Measurements from ENCODE around the gene DLG2.

DLG2 gene

GRCh38 chr11:84345027-84345426, 1282.1 kb downstream of the DLG2 start:
- H3K9ac ChIP-seq (ENCODE audit: low read length) = no peak overlapping the region
- H3K79me1 ChIP-seq (replicated peaks; ENCODE audit: low read length, poor library complexity, severe bottlenecking) = no peaks in the 10 kb centered on the region
- no peaks in the 10 kb centered on the region for H3K36me3 ChIP-seq (ENCODE audit: control insufficient read depth in 1 of 2, insufficient read depth in 2 of 2, low read depth in 1 of 2, low read length in 2 of 2)
- H3K4me3 ChIP-seq (ENCODE audit: insufficient read depth in 1 of 2, low read depth in 1 of 2, low read length in 2 of 2) = no peak overlapping the region
- H3K27me3 ChIP-seq (ENCODE audit: control insufficient read depth in 1 of 2, insufficient read depth in 1 of 2, low read length in 2 of 2) = no peaks in the 10 kb centered on the region
- H2BK12ac ChIP-seq (ENCODE audit: low read length in 2 of 2) = no peak overlapping the region
- H2BK5ac ChIP-seq (ENCODE audit: low read depth, low read length, poor library complexity, severe bottlenecking) = no peak overlapping the region
- no peak overlapping the region for H3K4me2 ChIP-seq (ENCODE audit: low read length, poor library complexity, severe bottlenecking)
- no peak overlapping the region for H3K23ac ChIP-seq (ENCODE audit: low read length in 2 of 2)
- no peak overlapping the region for H2BK120ac ChIP-seq (ENCODE audit: low read depth, low read length)
- no peak overlapping the region for H2AFZ ChIP-seq (ENCODE audit: low read depth, low read length)
- H3K14ac ChIP-seq (ENCODE audit: low read length in 2 of 2) = no peak overlapping the region
- no peak overlapping the region for H4K8ac ChIP-seq (ENCODE audit: low read length)
- H4K91ac ChIP-seq (ENCODE audit: low read length) = no peak overlapping the region
- H2BK15ac ChIP-seq (ENCODE audit: low read depth, poor library complexity, severe bottlenecking) = no peak overlapping the region
- no peak overlapping the region for H2AK5ac ChIP-seq (ENCODE audit: low read length, severe bottlenecking)
- H3K18ac ChIP-seq (ENCODE audit: low read depth in 1 of 2, low read length in 2 of 2) = no peak overlapping the region
- H3K9me3 ChIP-seq (ENCODE audit: control insufficient read depth, low read length) = no peaks in the 10 kb centered on the region
- no peaks in the 10 kb centered on the region for H3K4me1 ChIP-seq (ENCODE audit: control insufficient read depth, insufficient read depth, low read depth, low read length)
- WGBS = 80% methylated on average over 1 of the region's 3 CpGs
- no peak overlapping the region for H3K4ac ChIP-seq (ENCODE audit: low read depth in 1 of 2, low read length in 2 of 2)
- H3K27ac ChIP-seq (ENCODE audit: low read length, poor library complexity, severe bottlenecking) = no peak overlapping the region
- DNase-seq = no peak

GRCh38 chr11:84339796-84340195, 1287.3 kb downstream of the DLG2 start:
- Histone ChIP-seq H3K14ac (ENCODE audit: low read length in 2 of 2) (no peak overlapping the region), H2BK12ac (ENCODE audit: low read length in 2 of 2) (no peak overlapping the region), H3K4me1 (ENCODE audit: control insufficient read depth, insufficient read depth, low read depth, low read length) (no peaks in the 10 kb centered on the region), H2AFZ (ENCODE audit: low read depth, low read length) (no peak overlapping the region), H3K23ac (ENCODE audit: low read length in 2 of 2) (no peak overlapping the region), H3K4ac (ENCODE audit: low read depth in 1 of 2, low read length in 2 of 2) (no peak overlapping the region), H3K36me3 (ENCODE audit: control insufficient read depth in 1 of 2, insufficient read depth in 2 of 2, low read depth in 1 of 2, low read length in 2 of 2) (no peaks in the 10 kb centered on the region), H3K18ac (ENCODE audit: low read depth in 1 of 2, low read length in 2 of 2) (no peak overlapping the region), H2BK120ac (ENCODE audit: low read depth, low read length) (no peak overlapping the region), H3K27ac (ENCODE audit: low read length, poor library complexity, severe bottlenecking) (no peak overlapping the region), H2BK15ac (ENCODE audit: low read depth, poor library complexity, severe bottlenecking) (no peak overlapping the region), H3K79me1 (replicated peaks; ENCODE audit: low read length, poor library complexity, severe bottlenecking) (no peaks in the 10 kb centered on the region), H3K27me3 (ENCODE audit: control insufficient read depth in 1 of 2, insufficient read depth in 1 of 2, low read length in 2 of 2) (no peaks in the 10 kb centered on the region), H4K8ac (ENCODE audit: low read length) (no peak overlapping the region), H3K4me3 (ENCODE audit: insufficient read depth in 1 of 2, low read depth in 1 of 2, low read length in 2 of 2) (no peak overlapping the region), H2AK5ac (ENCODE audit: low read length, severe bottlenecking) (no peak overlapping the region), H4K91ac (ENCODE audit: low read length) (no peak overlapping the region), H3K9ac (ENCODE audit: low read length) (no peak overlapping the region), H3K9me3 (ENCODE audit: control insufficient read depth, low read length) (no peaks in the 10 kb centered on the region), H3K4me2 (ENCODE audit: low read length, poor library complexity, severe bottlenecking) (no peak overlapping the region), H2BK5ac (ENCODE audit: low read depth, low read length, poor library complexity, severe bottlenecking) (no peak overlapping the region)
- whole genome bisulfite sequencing = 93% methylated on average over 2 of the region's 3 CpGs
- DNase-seq = no peak

GRCh38 chr11:84333221-84333620, 1293.9 kb downstream of the DLG2 start:
- WGBS = 96% methylated on average over 2 of the region's 3 CpGs
- H2BK5ac ChIP-seq (ENCODE audit: low read depth, low read length, poor library complexity, severe bottlenecking) = no peak overlapping the region
- no peaks in the 10 kb centered on the region for H3K79me1 ChIP-seq (replicated peaks; ENCODE audit: low read length, poor library complexity, severe bottlenecking)
- no peak overlapping the region for H2BK15ac ChIP-seq (ENCODE audit: low read depth, poor library complexity, severe bottlenecking)
- no peak overlapping the region for H3K4me2 ChIP-seq (ENCODE audit: low read length, poor library complexity, severe bottlenecking)
- no peak for DNase-seq
- no peaks in the 10 kb centered on the region for H3K27me3 ChIP-seq (ENCODE audit: control insufficient read depth in 1 of 2, insufficient read depth in 1 of 2, low read length in 2 of 2)
- no peak overlapping the region for H3K14ac ChIP-seq (ENCODE audit: low read length in 2 of 2)
- no peak overlapping the region for H2BK120ac ChIP-seq (ENCODE audit: low read depth, low read length)
- H3K18ac ChIP-seq (ENCODE audit: low read depth in 1 of 2, low read length in 2 of 2) = no peak overlapping the region
- H3K36me3 ChIP-seq (ENCODE audit: control insufficient read depth in 1 of 2, insufficient read depth in 2 of 2, low read depth in 1 of 2, low read length in 2 of 2) = no peaks in the 10 kb centered on the region
- H2AK5ac ChIP-seq (ENCODE audit: low read length, severe bottlenecking) = no peak overlapping the region
- no peak overlapping the region for H4K91ac ChIP-seq (ENCODE audit: low read length)
- H3K4me1 ChIP-seq (ENCODE audit: control insufficient read depth, insufficient read depth, low read depth, low read length) = no peaks in the 10 kb centered on the region
- peak overlapping the region; percentile 75 for H3K9ac ChIP-seq (ENCODE audit: low read length)
- no peak overlapping the region for H4K8ac ChIP-seq (ENCODE audit: low read length)
- no peaks in the 10 kb centered on the region for H3K9me3 ChIP-seq (ENCODE audit: control insufficient read depth, low read length)
- no peak overlapping the region for H3K23ac ChIP-seq (ENCODE audit: low read length in 2 of 2)
- no peak overlapping the region for H3K4ac ChIP-seq (ENCODE audit: low read depth in 1 of 2, low read length in 2 of 2)
- peak overlapping the region in 1 of 2 experiments; percentile 16 for H3K4me3 ChIP-seq (ENCODE audit: insufficient read depth in 1 of 2, low read depth in 1 of 2, low read length in 2 of 2)
- no peak overlapping the region for H2BK12ac ChIP-seq (ENCODE audit: low read length in 2 of 2)
- H2AFZ ChIP-seq (ENCODE audit: low read depth, low read length) = no peak overlapping the region
- no peak overlapping the region for H3K27ac ChIP-seq (ENCODE audit: low read length, poor library complexity, severe bottlenecking)

GRCh38 chr11:84322211-84322610, 1304.9 kb downstream of the DLG2 start:
- Histone ChIP-seq H2BK5ac (ENCODE audit: low read depth, low read length, poor library complexity, severe bottlenecking) (no peak overlapping the region), H3K9ac (ENCODE audit: low read length) (no peak overlapping the region), H3K14ac (ENCODE audit: low read length in 2 of 2) (no peak overlapping the region), H3K4me2 (ENCODE audit: low read length, poor library complexity, severe bottlenecking) (no peak overlapping the region), H3K4me1 (ENCODE audit: control insufficient read depth, insufficient read depth, low read depth, low read length) (no peaks in the 10 kb centered on the region), H2BK120ac (ENCODE audit: low read depth, low read length) (no peak overlapping the region), H3K36me3 (ENCODE audit: control insufficient read depth in 1 of 2, insufficient read depth in 2 of 2, low read depth in 1 of 2, low read length in 2 of 2) (no peaks in the 10 kb centered on the region), H3K18ac (ENCODE audit: low read depth in 1 of 2, low read length in 2 of 2) (no peak overlapping the region), H3K27ac (ENCODE audit: low read length, poor library complexity, severe bottlenecking) (no peak overlapping the region), H3K23ac (ENCODE audit: low read length in 2 of 2) (no peak overlapping the region), H2AK5ac (ENCODE audit: low read length, severe bottlenecking) (no peak overlapping the region), H4K91ac (ENCODE audit: low read length) (no peak overlapping the region), H4K8ac (ENCODE audit: low read length) (no peak overlapping the region), H3K79me1 (replicated peaks; ENCODE audit: low read length, poor library complexity, severe bottlenecking) (no peaks in the 10 kb centered on the region), H3K4me3 (ENCODE audit: insufficient read depth in 1 of 2, low read depth in 1 of 2, low read length in 2 of 2) (no peak overlapping the region), H3K9me3 (ENCODE audit: control insufficient read depth, low read length) (no peaks in the 10 kb centered on the region), H2BK15ac (ENCODE audit: low read depth, poor library complexity, severe bottlenecking) (no peak overlapping the region), H3K27me3 (ENCODE audit: control insufficient read depth in 1 of 2, insufficient read depth in 1 of 2, low read length in 2 of 2) (no peaks in the 10 kb centered on the region), H2AFZ (ENCODE audit: low read depth, low read length) (no peak overlapping the region), H2BK12ac (ENCODE audit: low read length in 2 of 2) (no peak overlapping the region), H3K4ac (ENCODE audit: low read depth in 1 of 2, low read length in 2 of 2) (no peak overlapping the region)
- DNase-seq = no peak

Measured in mesenchymal stem cell (in vitro differentiated cells and primary cell).